H1 (cell line): Measurements from ENCODE around the gene COX7B2. TPM values are rescaled to one million over a fixed set of nuclear protein-coding genes. Genes with fewer than 3 reads are reported as not detected.

Experiments used
- CTCF ChIA-PET: fragments of 300-600 bp; sonication (Branson Sonifier 250); formaldehyde crosslinking; loops from one replicate; lab custom pipeline; 2021; ENCODE audit not compliant: partially characterized antibody; lab: Charles Lee
- POLR2A ChIA-PET: fragments of 300-600 bp; sonication (Branson Sonifier 250); formaldehyde crosslinking; loops from one replicate; lab custom pipeline; 2021; ENCODE audit warnings: inconsistent platforms; ENCODE audit not compliant: partially characterized antibody; lab: Charles Lee
- DNase-seq, 2 experiments: peaks; one replicate each; pipeline versions ENCODE4 v3.0.0 to v3.0.0-alpha.2; 2010 to 2022; ENCODE audit warnings: low spot score in 2 of 2, low read depth in 1 of 2, mixed read lengths in 1 of 2
- FAIRE-seq: peaks from 2 replicates; lab custom pipeline; 2011; peaks lifted over from hg19 to GRCh38; lab: Jason Lieb, UNC
- H2AFZ ChIP-seq: 2 replicates; pipeline ENCODE4 v1.8.1; 2012; ENCODE audit warnings: low read length, inconsistent platforms
- H2AK5ac ChIP-seq: 2 replicates; pipeline ENCODE4 v1.6.1; 2013; ENCODE audit warnings: low read depth, low read length
- H2BK120ac ChIP-seq: replicated peaks from 2 replicates; pipeline ENCODE3; 2013; ENCODE audit warnings: low read depth, low read length, inconsistent platforms
- H2BK12ac ChIP-seq: 2 replicates; pipeline ENCODE4 v1.6.1; 2013; ENCODE audit warnings: low read depth, low read length
- H2BK15ac ChIP-seq: 2 replicates; pipeline ENCODE4 v1.6.1; 2013; ENCODE audit warnings: low read length
- H2BK20ac ChIP-seq: 2 replicates; pipeline ENCODE4 v1.6.1; 2013; ENCODE audit warnings: low read length
- H2BK5ac ChIP-seq: 2 replicates; pipeline ENCODE4 v1.6.1; 2013; ENCODE audit warnings: low read depth, low read length
- H3K14ac ChIP-seq: 2 replicates; pipeline ENCODE4 v1.6.1; 2013; ENCODE audit warnings: inconsistent platforms; ENCODE audit not compliant: insufficient read length
- H3K18ac ChIP-seq: 2 replicates; pipeline ENCODE4 v1.6.1; 2013; ENCODE audit warnings: low read length; ENCODE audit errors: extremely low read depth
- H3K23ac ChIP-seq: 2 replicates; pipeline ENCODE4 v1.6.1; 2013; ENCODE audit warnings: inconsistent platforms; ENCODE audit not compliant: insufficient read length
- H3K23me2 ChIP-seq: 2 replicates; pipeline ENCODE4 v1.6.1; 2013; ENCODE audit warnings: low read depth, low read length
- H3K27ac ChIP-seq: 2 replicates; pipeline ENCODE4 v1.6.1; 2011; ENCODE audit warnings: low read depth, low read length, inconsistent platforms
- H3K27me3 ChIP-seq, 4 experiments: replicated peaks in 1 of 4; 1 replicate in 1 of 4; 2 replicates in 3 of 4; pipeline versions ENCODE4 v1.6.1 to v1.8.1; 2011 to 2013; ENCODE audit warnings: low read length in 3 of 4, mild to moderate bottlenecking in 3 of 4, inconsistent platforms in 2 of 4, mixed read lengths in 2 of 4, moderate library complexity in 1 of 4; ENCODE audit not compliant: control insufficient read depth in 3 of 4, insufficient read depth in 3 of 4; ENCODE audit errors: extremely low read depth in 1 of 4
- H3K36me3 ChIP-seq, 4 experiments: 2 replicates each; pipeline versions ENCODE4 v1.6.1 to v1.8.1; 2011 to 2013; ENCODE audit warnings: mild to moderate bottlenecking in 4 of 4, low read length in 3 of 4, moderate library complexity in 2 of 4, control low read depth in 1 of 4, inconsistent platforms in 1 of 4; ENCODE audit not compliant: insufficient read depth in 4 of 4, control insufficient read depth in 2 of 4
- H3K4ac ChIP-seq: replicated peaks from 2 replicates; pipeline ENCODE3; 2013; ENCODE audit warnings: low read length, low read depth, mixed read lengths, inconsistent platforms; ENCODE audit not compliant: insufficient read length
- H3K4me1 ChIP-seq, 4 experiments: replicated peaks in 1 of 4; 1 replicate in 1 of 4; 2 replicates in 3 of 4; pipeline versions ENCODE4 v1.6.1 to v1.8.1; 2011 to 2013; ENCODE audit warnings: low read length in 3 of 4, inconsistent platforms in 2 of 4, mixed read lengths in 1 of 4; ENCODE audit not compliant: insufficient read depth in 4 of 4, control insufficient read depth in 3 of 4
- H3K4me2 ChIP-seq, 2 experiments: 2 replicates each; pipeline versions ENCODE4 v1.6.1 to v1.8.1; 2011 to 2013; ENCODE audit warnings: low read depth in 2 of 2, low read length in 2 of 2, control low read depth in 1 of 2, inconsistent platforms in 1 of 2, mild to moderate bottlenecking in 1 of 2; ENCODE audit not compliant: insufficient read depth in 1 of 2
- H3K4me3 ChIP-seq, 4 experiments: fragments of 200-600, 300-600 bp in 1 of 4; sonication (generic), shearing (Covaris generic), sonication (Bioruptor Twin) in 1 of 4; 2 replicates each; pipeline versions ENCODE4 v1.5.1 to v1.8.1; 2011 to 2016; ENCODE audit warnings: low read length in 4 of 4, low read depth in 3 of 4, control low read depth in 2 of 4, inconsistent platforms in 2 of 4, mild to moderate bottlenecking in 2 of 4, mixed read lengths in 1 of 4, moderate library complexity in 1 of 4; ENCODE audit not compliant: insufficient read depth in 2 of 4; ENCODE audit errors: extremely low read depth in 1 of 4
- H3K56ac ChIP-seq: replicated peaks from 2 replicates; pipeline ENCODE3; 2013; ENCODE audit warnings: low read depth, mild to moderate bottlenecking, mixed read lengths, low read length, inconsistent platforms; ENCODE audit not compliant: insufficient read length
- H3K79me1 ChIP-seq: 2 replicates; pipeline ENCODE4 v1.6.1; 2013; ENCODE audit warnings: low read depth, low read length, control low read depth
- H3K79me2 ChIP-seq, 2 experiments: 2 replicates each; pipeline versions ENCODE4 v1.6.1 to v1.8.1; 2012 to 2013; ENCODE audit warnings: low read length in 2 of 2, mild to moderate bottlenecking in 2 of 2, inconsistent platforms in 1 of 2; ENCODE audit not compliant: insufficient read depth in 2 of 2, control insufficient read depth in 1 of 2
- H3K9ac ChIP-seq, 4 experiments: replicated peaks in 1 of 4; 1 replicate in 1 of 4; 2 replicates in 3 of 4; pipeline versions ENCODE4 v1.6.1 to v1.8.1; 2011 to 2013; ENCODE audit warnings: low read depth in 3 of 4, low read length in 3 of 4, control low read depth in 2 of 4, mild to moderate bottlenecking in 2 of 4, moderate library complexity in 2 of 4, inconsistent platforms in 1 of 4; ENCODE audit errors: extremely low read depth in 1 of 4
- H3K9me3 ChIP-seq, 2 experiments: 2 replicates each; pipeline versions ENCODE4 v1.6.1 to v1.8.1; 2012 to 2013; ENCODE audit warnings: mild to moderate bottlenecking in 2 of 2, moderate library complexity in 2 of 2, control low read depth in 1 of 2, inconsistent platforms in 1 of 2, low read depth in 1 of 2, low read length in 1 of 2, mixed read lengths in 1 of 2; ENCODE audit not compliant: insufficient read depth in 2 of 2
- H4K20me1 ChIP-seq, 2 experiments: replicated peaks in 1 of 2; 2 replicates each; pipeline versions ENCODE3 to v1.8.1; 2011 to 2013; ENCODE audit warnings: inconsistent platforms in 2 of 2, low read length in 2 of 2, mild to moderate bottlenecking in 1 of 2; ENCODE audit not compliant: insufficient read depth in 2 of 2, control insufficient read depth in 1 of 2
- H4K5ac ChIP-seq: 2 replicates; pipeline ENCODE4 v1.6.1; 2013; ENCODE audit warnings: low read length, low read depth, mixed read lengths, inconsistent platforms; ENCODE audit not compliant: insufficient read length
- H4K8ac ChIP-seq: 2 replicates; pipeline ENCODE4 v1.8.0; 2013; ENCODE audit warnings: mild to moderate bottlenecking, moderate library complexity, low read length, inconsistent platforms; ENCODE audit not compliant: insufficient read depth; ENCODE audit errors: extremely low read depth
- H4K91ac ChIP-seq: replicated peaks from 2 replicates; pipeline ENCODE3; 2013; ENCODE audit warnings: low read length, mixed read lengths, inconsistent platforms; ENCODE audit not compliant: insufficient read length
- BCL11A ChIP-seq, 2 experiments: IDR thresholded peaks; one replicate each; pipeline ENCODE4 v1.6.1; 2011; ENCODE audit warnings: low read depth in 2 of 2, low read length in 2 of 2, mild to moderate bottlenecking in 2 of 2
- CBX5 ChIP-seq: fragments of 300-800, 300-1000 bp; sonication (generic); IDR thresholded peaks from 2 replicates; pipeline ENCODE4 v1.7.1; 2016; ENCODE audit warnings: antibody characterized with exemption, low read length, low read depth
- GABPA ChIP-seq: IDR thresholded peaks from 2 replicates; pipeline ENCODE4 v1.6.1; 2011; ENCODE audit warnings: mild to moderate bottlenecking, low read length, moderate library complexity, borderline replicate concordance; ENCODE audit not compliant: insufficient read depth
- GTF2F1 ChIP-seq: IDR thresholded peaks from 2 replicates; pipeline ENCODE4 v1.6.1; 2012; ENCODE audit warnings: low read depth, low read length, improper control_type of control experiment, borderline replicate concordance
- HDAC6 ChIP-seq: IDR thresholded peaks from one replicate; pipeline ENCODE4 v1.7.1; 2012; ENCODE audit warnings: low read depth, mild to moderate bottlenecking, inconsistent platforms, low read length, moderate library complexity
- KDM1A ChIP-seq: fragments of 200-600, 300-600 bp; sonication (generic); IDR thresholded peaks from 2 replicates; pipeline ENCODE4 v1.7.1; 2016; ENCODE audit warnings: mild to moderate bottlenecking, low read length, borderline replicate concordance
- MAFK ChIP-seq: IDR thresholded peaks from 2 replicates; pipeline ENCODE4 v1.6.1; 2012; ENCODE audit warnings: low read depth, mild to moderate bottlenecking, improper control_type of control experiment, low read length
- RBBP5 ChIP-seq: IDR thresholded peaks from 2 replicates; pipeline ENCODE4 v1.7.1; 2012; ENCODE audit warnings: low read depth, mild to moderate bottlenecking, inconsistent platforms, low read length, moderate library complexity, borderline replicate concordance
- SIX5 ChIP-seq: IDR thresholded peaks from 2 replicates; pipeline ENCODE4 v1.6.1; 2011; ENCODE audit warnings: mild to moderate bottlenecking, low read depth, low read length
- SRF ChIP-seq: IDR thresholded peaks from 2 replicates; pipeline ENCODE4 v1.6.1; 2011; ENCODE audit warnings: mild to moderate bottlenecking, low read depth, low read length, moderate library complexity
- SUZ12 ChIP-seq: fragments of 200-600 bp; sonication (generic); IDR thresholded peaks from 2 replicates; pipeline ENCODE4 v1.6.1; 2012; ENCODE audit warnings: mild to moderate bottlenecking, inconsistent platforms, low read length, moderate library complexity, mixed read lengths
- TAF7 ChIP-seq: optimal IDR thresholded peaks from 2 replicates; pipeline ENCODE3; 2011; ENCODE audit warnings: low read depth, mild to moderate bottlenecking, inconsistent platforms, low read length, moderate library complexity, borderline replicate concordance
- TBP ChIP-seq: IDR thresholded peaks from 2 replicates; pipeline ENCODE4 v1.6.1; 2011; ENCODE audit warnings: low read depth, low read length, improper control_type of control experiment
- ZNF274 ChIP-seq: IDR thresholded peaks from 2 replicates; pipeline ENCODE4 v1.7.0; 2012; ENCODE audit warnings: low read length, borderline replicate concordance; ENCODE audit errors: extremely low read depth
- WGBS, 2 experiments: shearing (Covaris generic) in 1 of 2; methylation state at CpG; one replicate each; pipeline versions ENCODE4 v1.1.6 to v1.1.7; 2013 to 2015; ENCODE audit warnings: low lambda C conversion rate in 2 of 2, mixed read lengths in 2 of 2, inconsistent platforms in 1 of 2, low coverage in 1 of 2, missing lambda C conversion rate in 1 of 2; ENCODE audit not compliant: insufficient replicate concordance in 2 of 2, insufficient coverage in 1 of 2, insufficient read length in 1 of 2; ENCODE audit errors: extremely low coverage in 1 of 2, missing lambda C conversion rate in 1 of 2; 5-methylcytosine and 5-hydroxymethylcytosine counted together
- polyA plus RNA-seq, 7 experiments: library from polyadenylated mRNA; depleted of rRNA in 3 of 7; stranded (reverse) in 5 of 7; unstranded in 2 of 7; fragments of >200 nt in 5 of 7; fragments of 200-250 nt in 2 of 7; gene quantifications; 1 replicate in 5 of 7; 2 replicates in 1 of 7; 4 replicates in 1 of 7; pipeline versions ENCODE4 v1.2.1 to v1.2.3, GENCODE V29; 2011 to 2013; ENCODE audit warnings: missing spikeins in 2 of 7, mixed read lengths in 2 of 7
- total RNA-seq: library from RNA; stranded (reverse); fragmentation: NEBNext Ultra II Directional; extraction: Animal tissue kit (Norgen Biotek cat#: 25700); gene quantifications from 2 replicates; pipeline ENCODE4 v1.2.1, GENCODE V29; 2021
- TF ChIP-seq, protein P1 (sequence below): IDR thresholded peaks from 2 replicates; pipeline ENCODE4 v1.6.1; 2011; ENCODE audit warnings: low read depth, mild to moderate bottlenecking, low read length; ENCODE audit not compliant: insufficient read depth

Gene COX7B2
- total and polyA plus RNA-seq, 2 of the 8 experiments (the other 6 are each of a cell fraction or from before 2014, with no cell fraction given) = not detected

- POLR2A ChIA-PET = no interaction called here
- TF ChIP-seq CBX5 = no peak
- no peak for TF ChIP-seq TAF7
- no peak for TF ChIP-seq SRF
- TF ChIP-seq, protein P1, sequence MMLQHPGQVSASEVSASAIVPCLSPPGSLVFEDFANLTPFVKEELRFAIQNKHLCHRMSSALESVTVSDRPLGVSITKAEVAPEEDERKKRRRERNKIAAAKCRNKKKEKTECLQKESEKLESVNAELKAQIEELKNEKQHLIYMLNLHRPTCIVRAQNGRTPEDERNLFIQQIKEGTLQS = no peak
- no peak for TF ChIP-seq GTF2F1
- TF ChIP-seq MAFK = no peak
- no peak for TF ChIP-seq TBP
- no peak for TF ChIP-seq SIX5
- TF ChIP-seq RBBP5 = no peak
- no peak for TF ChIP-seq SUZ12
- no peak for TF ChIP-seq KDM1A
- no peak for TF ChIP-seq BCL11A (IDR thresholded peaks at IDR 0.05; ENCODE audit: low read depth in 2 of 2, low read length in 2 of 2)
- no peak for TF ChIP-seq HDAC6
- TF ChIP-seq ZNF274 = no peak
- TF ChIP-seq GABPA = no peak
- H2BK120ac ChIP-seq = no peak overlapping the region
- peak overlapping the region; percentile 4; the same call in 1 of the 2 replicates for H2AFZ ChIP-seq
- no peak overlapping the region for H3K9ac ChIP-seq
- H3K79me2 ChIP-seq = no peaks in the 10 kb centered on the region
- no peak overlapping the region for H3K27ac ChIP-seq
- no peak overlapping the region for H2AK5ac ChIP-seq
- no peaks in the 10 kb centered on the region for H4K20me1 ChIP-seq
- H2BK15ac ChIP-seq = no peak overlapping the region
- H3K27me3 ChIP-seq = no peaks in the 10 kb centered on the region
- H2BK20ac ChIP-seq = no peak overlapping the region
- no peak overlapping the region for H3K4me3 ChIP-seq
- no peak overlapping the region for H3K18ac ChIP-seq
- H3K56ac ChIP-seq = no peak overlapping the region
- H3K23me2 ChIP-seq = no peaks in the 10 kb centered on the region
- H3K4ac ChIP-seq = no peak overlapping the region
- no peak overlapping the region for H3K23ac ChIP-seq
- H3K14ac ChIP-seq = no peak overlapping the region
- no peaks in the 10 kb centered on the region for H3K9me3 ChIP-seq
- H2BK5ac ChIP-seq = no peak overlapping the region
- H4K8ac ChIP-seq = no peak overlapping the region
- H4K5ac ChIP-seq = no peak overlapping the region
- FAIRE-seq = no peak
- H3K4me1 ChIP-seq = no peaks in the 10 kb centered on the region
- WGBS, 2 experiments = 94% methylated on average over 3 of the region's 3 CpGs; no CpG with 5 or more reads in 1 of the 2 experiments
- H3K4me2 ChIP-seq = no peak overlapping the region
- H3K79me1 ChIP-seq = no peaks in the 10 kb centered on the region
- no peak overlapping the region for H4K91ac ChIP-seq
- CTCF ChIA-PET = interaction anchor here (0.7 kb wide), 1 partner anchor 14 kb away, joined by 3 read pairs; no protein-coding TSS in a partner anchor
- H2BK12ac ChIP-seq = no peak overlapping the region
- H3K36me3 ChIP-seq = no peaks in the 10 kb centered on the region
- DNase-seq = no peak
These were observed 30.4 kb downstream of the COX7B2 start for GRCh38 chr4:46878641-46879040.
